Activated CD8-positive, alpha-beta T cell treated with anti-CD3 and anti-CD28 coated beads, Interleukin-2, amount 10 ng/mL, durations not matched to agents 7 days and 5 days (primary cell): ENCODE data around the gene PGM1. TPM values are rescaled to one million over a fixed set of nuclear protein-coding genes. Genes with fewer than 3 reads are reported as not detected.

Experiments used
- ATAC-seq: fragments of 150-1000 bp; cut with Tn5 transposase; one replicate; pipeline ENCODE4 v1.10.0; 2021; ENCODE audit warnings: moderate library complexity
- CTCF ChIA-PET: fragments of 350-600 bp; sonication (Branson Sonifier 250); formaldehyde crosslinking; loops from one replicate; lab custom pipeline; 2021; ENCODE audit warnings: antibody characterized with exemption; lab: Charles Lee
- POLR2A ChIA-PET: fragments of 350-600 bp; sonication (Branson Sonifier 250); formaldehyde crosslinking; loops from one replicate; lab custom pipeline; 2021; ENCODE audit warnings: antibody characterized with exemption; lab: Charles Lee
- DNase-seq: peaks from one replicate; pipeline ENCODE4 v3.0.0-alpha.2; 2020
- H3K27ac Mint-ChIP-seq: one replicate; pipeline ENCODE4 v1.8.0; 2021; ENCODE audit warnings: mild to moderate bottlenecking, mixed read lengths
- H3K27me3 Mint-ChIP-seq: one replicate; pipeline ENCODE4 v1.8.0; 2021; ENCODE audit warnings: low read depth, mixed read lengths
- H3K36me3 Mint-ChIP-seq: one replicate; pipeline ENCODE4 v1.8.0; 2021; ENCODE audit warnings: low read depth, mixed read lengths
- H3K4me1 Mint-ChIP-seq: one replicate; pipeline ENCODE4 v1.8.0; 2021; ENCODE audit warnings: low read depth, mixed read lengths
- H3K4me3 Mint-ChIP-seq: one replicate; pipeline ENCODE4 v1.8.0; 2021; ENCODE audit warnings: mild to moderate bottlenecking, mixed read lengths
- H3K9me3 Mint-ChIP-seq: one replicate; pipeline ENCODE4 v1.8.0; 2022; ENCODE audit warnings: mixed read lengths; ENCODE audit not compliant: insufficient read depth
- total RNA-seq, 2 experiments: library from RNA; stranded (reverse); gene quantifications; one replicate each; pipeline ENCODE4 v1.2.3, GENCODE V29; 2021

Gene PGM1
- total RNA-seq, 2 experiments from 2014 or later = 60.1 to 65.9 TPM

DNA sequence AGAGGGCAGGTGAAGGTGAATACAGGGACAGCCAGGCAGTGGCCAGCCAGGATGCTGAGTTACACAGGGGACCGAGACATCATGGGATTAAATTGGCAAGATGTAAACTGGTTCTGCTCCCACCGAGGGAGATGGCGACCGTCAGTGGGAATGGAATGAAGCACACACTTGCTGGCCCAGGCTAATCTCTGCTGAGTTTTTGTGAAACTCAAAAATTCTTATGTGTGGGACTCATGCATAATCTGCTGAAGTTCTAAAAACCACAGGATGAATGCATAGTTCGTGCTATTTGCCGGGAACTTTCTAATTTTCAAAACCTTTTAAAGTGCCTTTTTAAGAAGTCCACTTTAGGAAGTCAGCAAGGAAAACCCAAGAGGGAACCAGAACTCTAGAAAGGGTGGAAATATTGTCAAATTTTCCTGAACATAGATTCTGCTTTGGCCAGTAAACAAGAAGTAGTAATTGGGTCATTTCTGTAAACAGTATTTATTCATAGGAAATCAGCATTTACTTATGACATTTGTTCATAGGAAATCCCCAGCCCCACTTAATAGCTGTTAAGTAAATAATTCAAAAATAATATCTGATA, 95.2 kb downstream of the PGM1 start:
- H3K27ac Mint-ChIP-seq = no peak overlapping the region
- ChIA-PET CTCF (interaction anchor here (1.0 kb wide), 1 partner anchor 449 kb away, joined by 4 read pairs; no protein-coding TSS in a partner anchor), POLR2A (no interaction called here)
- H3K4me1 Mint-ChIP-seq = peaks cover 3% of the 10 kb centered on the region
- H3K36me3 Mint-ChIP-seq = no peaks in the 10 kb centered on the region
- H3K27me3 Mint-ChIP-seq = no peaks in the 10 kb centered on the region
- no peak for ATAC-seq
- DNase-seq = no peak
- H3K4me3 Mint-ChIP-seq = no peak overlapping the region
- H3K9me3 Mint-ChIP-seq = no peaks in the 10 kb centered on the region

DNA sequence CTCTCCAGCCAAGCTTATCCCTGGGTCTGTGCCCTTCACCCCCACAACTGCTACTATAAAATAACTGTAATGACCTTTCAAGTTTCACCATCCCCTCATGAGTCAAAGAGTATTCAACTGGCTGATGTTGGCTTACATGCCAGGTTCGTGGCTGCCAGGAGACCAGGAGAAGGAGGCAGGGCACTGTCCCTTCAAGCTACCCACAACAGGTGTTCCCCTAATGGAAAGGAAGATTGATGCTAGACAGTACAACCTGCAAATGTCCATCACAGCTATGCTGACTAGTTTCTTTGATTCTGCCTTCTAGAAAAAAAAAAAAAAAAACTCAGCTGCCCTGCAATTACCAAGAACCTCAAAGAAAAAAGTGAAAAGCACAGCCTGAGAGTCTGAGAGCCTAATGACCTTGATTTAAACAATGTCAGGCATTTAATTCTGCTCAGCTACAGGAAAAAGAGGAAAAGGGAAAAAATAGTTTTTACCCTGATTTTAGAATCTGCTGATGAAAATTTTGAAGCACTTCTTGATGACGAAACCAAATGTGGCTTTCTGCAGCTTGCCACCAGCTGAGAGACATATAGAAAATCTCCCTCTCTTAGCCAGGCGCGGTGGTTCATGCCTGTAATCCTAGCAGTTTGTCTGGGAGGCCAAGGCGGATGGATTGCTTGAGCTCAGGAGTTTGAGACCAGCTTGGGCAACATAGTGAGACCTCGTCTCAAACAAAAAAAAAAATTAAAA, 97.9 kb downstream of the PGM1 start:
- no peak overlapping the region for H3K27ac Mint-ChIP-seq
- H3K27me3 Mint-ChIP-seq = no peaks in the 10 kb centered on the region
- ChIA-PET CTCF (interaction anchor here (0.6 to 3.1 kb wide), 24 partner anchors 9 to 555 kb away, joined by 3 to 46 read pairs (median 4); partner anchors contain the start of gene ROR1), POLR2A (no interaction called here)
- no peaks in the 10 kb centered on the region for H3K36me3 Mint-ChIP-seq
- DNase-seq (no peak), ATAC-seq (no peak)
- no peaks in the 10 kb centered on the region for H3K9me3 Mint-ChIP-seq
- H3K4me1 Mint-ChIP-seq = peaks cover 3% of the 10 kb centered on the region
- no peak overlapping the region for H3K4me3 Mint-ChIP-seq

DNA sequence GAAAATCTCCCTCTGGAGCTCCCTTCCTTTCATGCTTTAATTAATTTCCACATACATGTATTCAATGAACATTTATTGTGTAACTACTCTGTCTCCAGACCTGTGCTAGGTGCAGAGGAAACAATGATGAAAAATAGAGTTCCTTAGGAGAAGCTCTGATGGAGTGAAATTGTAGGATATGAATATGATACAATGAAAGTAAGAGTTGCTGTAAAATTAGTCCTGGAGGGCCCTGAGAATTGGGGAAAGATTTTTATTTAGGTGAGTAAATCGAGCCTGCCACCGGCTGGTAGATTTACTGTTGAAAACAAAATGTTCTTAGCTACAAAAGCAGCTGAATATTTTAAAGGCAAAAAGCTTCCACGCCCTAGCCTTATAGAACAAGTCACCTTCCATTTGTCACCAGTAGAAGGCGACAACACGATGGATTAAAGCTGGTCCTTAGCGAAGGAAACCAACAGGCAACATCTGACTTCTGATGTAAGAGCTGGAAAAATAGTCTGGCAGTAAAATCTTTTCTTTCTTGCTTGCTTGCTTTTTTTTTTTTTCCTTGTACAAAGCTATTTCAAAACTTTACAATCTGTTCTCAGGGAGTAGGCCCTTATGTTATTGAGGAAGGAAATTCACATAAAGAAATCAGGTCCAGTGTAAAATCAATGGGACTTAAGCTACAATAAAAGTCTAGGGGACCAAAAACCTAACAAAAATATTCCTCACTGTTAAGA, 98.7 kb downstream of the PGM1 start:
- Mint-ChIP-seq H3K27me3 (peaks cover 2% of the 10 kb centered on the region), H3K4me1 (peaks cover 3% of the 10 kb centered on the region), H3K4me3 (no peak overlapping the region), H3K27ac (no peak overlapping the region), H3K36me3 (no peaks in the 10 kb centered on the region), H3K9me3 (no peaks in the 10 kb centered on the region)
- DNase-seq (peak; percentile 51), ATAC-seq (peak; percentile 73)
- POLR2A ChIA-PET = no interaction called here
- CTCF ChIA-PET = interaction anchor here (0.5 to 3.1 kb wide), 30 partner anchors 10 to 554 kb away, joined by 3 to 46 read pairs (median 4); partner anchors contain the start of gene ROR1

DNA sequence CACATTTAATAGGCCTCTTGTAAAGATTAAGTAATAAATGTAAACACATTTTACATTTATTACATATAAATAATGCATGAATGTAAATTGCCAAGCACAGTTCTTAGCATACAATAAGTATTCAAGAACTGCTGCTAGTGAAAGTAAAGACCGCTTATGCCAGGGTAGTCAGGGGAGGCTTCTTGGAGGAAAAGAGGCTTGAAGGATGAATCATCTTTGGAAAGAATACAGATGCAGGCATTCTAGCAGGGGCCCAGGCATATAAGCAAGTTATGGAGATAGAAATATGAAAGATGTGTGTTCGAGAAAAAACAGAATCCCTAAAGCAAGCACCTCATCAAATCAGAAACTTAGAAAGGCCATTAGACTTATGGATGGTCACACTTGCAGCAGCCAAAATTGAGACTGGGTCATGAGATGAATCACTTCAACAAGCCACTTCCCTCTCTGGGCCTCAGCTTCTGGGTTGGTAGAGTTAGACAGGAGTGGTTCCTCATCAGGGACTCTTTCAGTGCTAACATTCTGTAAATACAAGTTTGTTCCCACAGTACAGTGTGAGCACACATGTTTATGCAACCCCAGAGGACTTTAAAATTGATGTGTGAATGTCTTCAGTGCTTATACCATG, 100.8 kb downstream of the PGM1 start:
- Mint-ChIP-seq H3K27me3 (peaks cover 3% of the 10 kb centered on the region), H3K4me3 (no peak overlapping the region), H3K4me1 (peaks cover 3% of the 10 kb centered on the region), H3K36me3 (no peaks in the 10 kb centered on the region), H3K9me3 (no peaks in the 10 kb centered on the region), H3K27ac (no peak overlapping the region)
- ChIA-PET CTCF (no interaction called here), POLR2A (no interaction called here)
- no peak for ATAC-seq
- no peak for DNase-seq

DNA sequence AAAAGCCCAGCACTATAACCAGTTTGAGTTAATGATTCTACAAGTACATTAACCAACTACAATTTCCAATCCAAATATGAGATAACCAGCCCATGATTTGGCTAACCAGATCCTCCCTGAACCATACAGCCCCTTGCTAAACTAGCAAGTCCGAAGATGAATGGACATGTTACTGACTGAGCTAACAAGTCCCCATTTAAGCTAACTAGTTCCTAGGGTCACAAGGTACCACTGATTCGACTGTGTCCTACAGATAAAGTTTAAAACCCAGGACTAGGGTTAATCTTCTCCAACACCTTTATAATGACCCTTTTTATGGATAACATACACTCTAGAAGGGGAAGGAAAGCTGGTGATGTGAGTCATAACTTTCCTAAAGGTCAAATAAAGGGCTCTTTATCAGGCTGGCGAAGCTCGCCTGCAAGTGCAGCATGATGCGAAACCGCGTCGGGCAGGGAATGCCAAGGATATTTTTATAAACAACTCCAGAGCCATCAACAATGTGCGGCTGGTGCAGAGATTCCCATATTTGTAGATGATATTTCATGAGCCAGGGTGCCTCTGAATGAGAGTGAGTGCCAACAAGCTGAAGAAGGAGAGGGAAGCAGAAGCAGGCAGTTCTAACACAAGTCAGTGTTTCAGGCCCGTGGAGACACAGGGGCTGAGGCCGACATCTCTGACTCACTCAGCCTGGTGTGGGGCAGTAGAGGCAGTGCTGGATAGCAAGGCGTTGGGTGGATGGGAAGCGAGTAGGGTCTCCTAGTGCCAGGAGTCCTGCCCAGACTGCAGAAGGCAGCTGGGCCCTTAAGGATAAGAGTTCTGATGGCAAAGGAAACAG, 105.0 kb downstream of the PGM1 start:
- ChIA-PET POLR2A (no interaction called here), CTCF (no interaction called here)
- no peaks in the 10 kb centered on the region for H3K9me3 Mint-ChIP-seq
- H3K4me1 Mint-ChIP-seq = no peaks in the 10 kb centered on the region
- no peak for ATAC-seq
- H3K4me3 Mint-ChIP-seq = no peak overlapping the region
- H3K36me3 Mint-ChIP-seq = no peaks in the 10 kb centered on the region
- no peak overlapping the region for H3K27ac Mint-ChIP-seq
- H3K27me3 Mint-ChIP-seq = peaks cover 3% of the 10 kb centered on the region
- no peak for DNase-seq

DNA sequence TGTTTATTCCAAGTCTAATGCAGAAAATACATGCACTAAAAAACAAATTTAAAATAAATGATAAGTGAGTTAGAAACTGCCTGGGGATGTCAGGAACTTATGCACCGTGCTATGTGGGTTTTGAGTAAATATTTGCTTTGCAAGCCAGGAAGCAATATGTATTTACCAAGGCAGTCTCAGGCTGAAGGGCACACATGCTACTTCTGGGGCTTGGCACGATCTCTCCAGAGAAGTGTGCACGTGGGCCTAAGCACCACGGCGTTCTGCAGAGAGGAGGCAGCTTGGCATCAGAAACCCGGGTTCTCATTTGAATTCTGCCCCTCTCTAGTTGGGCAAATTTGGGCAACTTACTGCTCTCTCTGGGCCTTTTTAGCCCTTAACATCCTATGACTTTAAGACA, 108.0 kb downstream of the PGM1 start:
- ChIA-PET CTCF (no interaction called here), POLR2A (no interaction called here)
- Mint-ChIP-seq H3K27me3 (peaks cover 10% of the 10 kb centered on the region), H3K4me1 (no peaks in the 10 kb centered on the region), H3K27ac (no peak overlapping the region), H3K9me3 (no peaks in the 10 kb centered on the region), H3K4me3 (no peak overlapping the region), H3K36me3 (no peaks in the 10 kb centered on the region)
- ATAC-seq (no peak), DNase-seq (no peak)

DNA sequence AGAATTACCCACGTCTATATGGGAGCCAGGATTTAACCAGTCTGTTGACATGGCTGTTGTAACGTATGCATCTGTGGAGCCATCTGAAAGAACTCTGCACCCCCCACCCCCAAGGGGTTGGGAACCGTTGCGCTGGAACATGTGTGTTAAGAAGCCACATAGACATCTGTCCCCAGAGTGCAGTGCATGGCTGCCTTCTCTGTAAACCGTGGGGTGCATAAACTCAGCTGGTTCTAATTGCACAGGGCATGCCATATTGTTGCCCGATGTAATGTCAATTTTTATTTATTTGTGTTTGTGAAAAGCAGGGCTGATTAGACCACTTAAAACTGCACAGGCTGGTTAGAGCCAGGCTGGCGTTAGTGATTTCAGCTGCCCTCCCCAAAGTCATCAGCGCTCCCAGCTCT, 110.5 kb downstream of the PGM1 start:
- Mint-ChIP-seq H3K9me3 (no peaks in the 10 kb centered on the region), H3K27me3 (peaks cover 10% of the 10 kb centered on the region)
- POLR2A ChIA-PET = no interaction called here

DNA sequence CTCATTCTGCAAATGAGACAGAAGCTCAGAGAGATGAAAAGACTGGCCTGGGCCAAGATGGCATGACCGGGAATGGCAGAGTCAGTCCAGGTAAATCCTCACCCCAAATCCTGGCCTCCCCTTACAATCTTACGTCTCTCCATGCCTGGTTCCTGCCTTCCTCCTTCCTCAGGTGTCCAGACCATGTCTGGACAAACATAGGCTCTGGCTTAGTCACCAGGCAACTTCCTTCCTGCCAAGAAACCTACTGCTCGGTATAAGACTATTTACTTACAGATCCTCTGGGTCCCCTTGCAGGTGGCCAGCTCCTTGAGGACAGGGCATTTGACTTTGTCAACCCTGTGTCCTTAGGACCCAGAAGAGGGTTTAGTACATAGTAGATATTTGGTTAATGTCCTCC, 111.2 kb downstream of the PGM1 start:
- Mint-ChIP-seq H3K27me3 (peaks cover 12% of the 10 kb centered on the region), H3K4me3 (no peak overlapping the region), H3K4me1 (no peaks in the 10 kb centered on the region), H3K27ac (no peak overlapping the region), H3K9me3 (no peaks in the 10 kb centered on the region), H3K36me3 (no peaks in the 10 kb centered on the region)
- CTCF ChIA-PET = no interaction called here
- DNase-seq (no peak), ATAC-seq (no peak)
- POLR2A ChIA-PET = no interaction called here

More for the DNA sequence above, 110.5 kb downstream of the PGM1 start:
- DNase-seq (no peak), ATAC-seq (no peak)
- H3K36me3 Mint-ChIP-seq = no peaks in the 10 kb centered on the region
- H3K4me3 Mint-ChIP-seq = no peak overlapping the region
- H3K4me1 Mint-ChIP-seq = no peaks in the 10 kb centered on the region
- CTCF ChIA-PET = no interaction called here
- no peak overlapping the region for H3K27ac Mint-ChIP-seq

DNA sequence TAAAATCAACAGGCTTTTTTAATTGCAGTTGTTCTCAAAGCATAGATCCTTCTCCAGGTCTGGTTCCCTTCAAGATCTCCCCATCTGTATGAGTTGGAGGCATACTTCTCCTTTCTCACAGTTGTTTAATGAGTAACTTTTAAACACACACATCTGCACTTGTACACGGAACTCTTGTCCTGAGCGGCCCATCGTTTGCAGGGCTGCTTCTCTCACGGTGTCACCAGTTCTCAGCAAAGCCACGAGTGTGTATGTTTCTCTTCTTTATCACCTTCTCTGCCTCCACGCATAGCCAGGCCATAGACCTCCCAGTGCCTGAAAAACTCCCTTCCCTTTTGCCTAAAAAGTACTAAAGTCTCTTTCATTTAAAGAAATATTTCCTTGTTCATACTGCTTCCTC, 111.9 kb downstream of the PGM1 start:
- Mint-ChIP-seq H3K4me3 (no peak overlapping the region), H3K9me3 (no peaks in the 10 kb centered on the region), H3K27me3 (peaks cover 12% of the 10 kb centered on the region), H3K27ac (no peak overlapping the region), H3K4me1 (no peaks in the 10 kb centered on the region), H3K36me3 (no peaks in the 10 kb centered on the region)
- CTCF ChIA-PET = no interaction called here
- ATAC-seq = no peak
- POLR2A ChIA-PET = no interaction called here
- DNase-seq = no peak

DNA sequence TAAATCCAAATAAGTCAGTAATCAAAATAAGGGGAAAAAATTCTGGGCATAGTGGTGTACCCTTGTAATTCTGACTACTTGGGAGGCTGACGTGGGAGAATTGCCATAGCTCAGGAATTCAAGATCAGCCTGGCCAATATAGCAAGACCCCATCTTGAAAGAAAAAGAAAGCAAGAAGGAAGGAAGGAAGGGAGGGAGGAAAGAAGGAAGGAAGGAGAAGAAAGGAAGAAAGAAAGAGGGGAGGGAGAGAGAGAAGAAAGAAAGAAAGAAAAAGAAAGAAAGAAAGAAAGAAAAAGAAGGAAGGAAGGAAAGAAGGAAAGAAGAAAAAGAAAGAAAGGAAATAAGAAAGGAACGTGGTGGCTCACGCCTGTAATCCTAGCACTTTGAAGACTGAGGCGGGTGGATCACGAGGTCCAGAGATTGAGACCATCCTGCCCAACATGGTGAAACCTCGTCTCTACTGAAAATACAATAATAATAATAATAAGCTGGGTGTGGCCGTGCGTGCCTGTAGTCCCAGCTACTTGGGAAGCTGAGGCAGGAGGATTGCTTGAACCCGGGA, 116.1 kb downstream of the PGM1 start:
- Mint-ChIP-seq H3K27me3 (peaks cover 12% of the 10 kb centered on the region), H3K4me1 (no peaks in the 10 kb centered on the region), H3K9me3 (no peaks in the 10 kb centered on the region), H3K27ac (no peak overlapping the region), H3K36me3 (no peaks in the 10 kb centered on the region), H3K4me3 (no peak overlapping the region)
- ChIA-PET CTCF (no interaction called here), POLR2A (no interaction called here)
- no peak for ATAC-seq
- DNase-seq = no peak
